ELR (cell line): ENCODE measurements around the gene ANAPC16.
"Not testable (repeated sequence)": the region's sequence is repeated elsewhere in the genome, so short reads cannot be mapped to it uniquely, and the experiment has no call there.

Experiments
- DNase-seq: peaks from one replicate; pipeline ENCODE4 v3.0.0-alpha.2; 2015; ENCODE audit warnings: low read depth

ANAPC16 gene

GRCh38 chr10:72265508-72265907 is 49.7 kb downstream of the ANAPC16 start:
- no peak for DNase-seq

DNA sequence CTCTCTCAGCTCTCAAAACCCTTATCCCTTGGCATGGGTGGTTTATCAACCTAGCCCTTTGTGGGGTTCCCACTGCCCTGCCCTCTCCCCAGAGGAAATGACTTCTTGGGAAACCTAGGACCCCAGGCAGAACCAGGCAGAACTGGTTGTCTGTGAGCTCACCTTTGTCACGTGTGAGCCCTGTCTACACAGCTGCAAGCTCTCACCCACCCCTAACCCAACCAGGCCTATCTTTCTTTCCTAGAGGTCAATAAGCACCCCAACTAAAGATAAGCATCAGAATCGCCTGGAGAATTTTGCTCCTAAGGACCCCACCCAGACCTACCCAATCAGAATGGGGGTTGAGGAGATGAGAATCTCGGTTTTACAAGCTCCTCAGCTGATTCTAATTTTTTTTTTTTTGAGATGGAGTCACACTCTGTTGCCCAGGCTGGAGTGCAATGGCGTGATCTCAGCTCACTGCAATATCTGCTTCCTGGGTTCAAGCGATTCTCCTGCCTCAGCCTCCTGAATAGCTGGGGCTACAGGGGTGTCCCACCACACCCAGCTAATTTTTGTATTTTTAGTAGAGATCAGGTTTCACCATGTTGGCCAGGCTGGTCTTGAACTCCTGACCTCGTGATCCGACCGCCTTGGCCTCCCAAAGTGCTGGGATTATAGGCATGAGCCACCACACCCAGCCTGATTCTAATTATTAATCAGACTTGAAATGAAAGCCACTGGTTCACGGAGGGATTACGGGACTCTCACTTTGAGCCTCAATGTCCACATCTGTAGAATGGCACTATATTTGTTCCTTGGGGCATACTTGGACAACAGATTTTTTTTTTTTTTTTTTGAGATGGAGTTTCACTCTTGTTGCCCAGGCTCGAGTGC is 50.4 kb downstream of the ANAPC16 start:
- no peak for DNase-seq

DNA sequence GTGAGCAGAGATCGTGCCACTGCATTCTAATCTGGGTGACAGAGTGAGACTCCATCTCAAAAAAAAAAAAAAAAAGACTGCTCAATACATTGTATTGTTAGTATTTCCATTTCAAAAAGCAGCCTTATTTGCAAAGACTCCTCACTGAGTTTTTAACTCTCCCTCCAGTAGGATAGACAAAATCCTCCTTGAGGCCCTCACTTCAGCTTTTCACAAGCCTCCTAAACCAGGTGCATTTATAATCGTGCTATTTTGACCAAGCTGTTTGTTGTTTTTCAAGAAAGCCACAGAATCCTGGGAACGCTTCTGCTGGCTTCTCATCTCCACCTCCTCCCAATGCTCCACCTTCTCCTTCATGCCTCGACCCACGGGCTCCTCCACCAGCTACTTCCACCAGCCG is 51.6 kb downstream of the ANAPC16 start:
- no peak for DNase-seq

- DNase-seq = no peak
These were observed 52.1 kb downstream of the ANAPC16 start for GRCh38 chr10:72267819-72268399.

DNA sequence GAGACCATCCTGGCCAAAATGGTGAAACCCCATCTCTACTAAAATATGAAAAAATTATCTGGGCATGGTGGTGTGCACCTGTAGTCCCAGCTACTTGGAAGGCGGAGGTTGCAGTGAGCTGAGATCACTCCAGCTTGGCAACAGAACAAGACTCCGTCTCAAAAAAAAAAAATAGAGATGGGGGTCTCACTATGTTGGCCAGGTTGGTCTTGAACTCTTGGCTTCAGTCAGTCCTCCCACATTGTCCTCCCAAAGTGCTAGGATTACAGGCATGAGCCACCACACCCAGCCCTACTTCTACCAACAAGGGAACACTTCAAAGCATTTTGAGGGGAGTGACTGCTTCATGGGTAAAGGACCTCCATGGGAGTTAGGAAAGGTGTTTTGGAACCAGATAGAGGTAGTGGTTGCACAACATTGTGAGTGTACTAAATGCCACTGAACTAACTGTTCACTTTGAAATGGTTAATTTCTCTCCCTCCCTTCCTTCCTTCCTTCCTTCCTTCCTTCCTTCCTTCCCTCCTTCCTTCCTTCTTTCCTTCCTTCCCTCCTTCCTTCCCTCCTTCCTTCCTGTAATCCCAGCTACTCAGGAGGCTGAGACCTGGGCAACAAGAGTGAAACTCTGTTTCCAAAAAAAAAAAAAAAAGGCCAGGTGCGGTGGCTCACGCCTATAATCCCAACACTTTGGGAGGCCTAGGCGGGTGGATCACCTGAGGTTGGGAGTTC is 52.8 kb downstream of the ANAPC16 start:
- not testable (repeated sequence) for DNase-seq

- no peak for DNase-seq
These were observed 54.9 kb downstream of the ANAPC16 start for GRCh38 chr10:72270607-72271281.

DNA sequence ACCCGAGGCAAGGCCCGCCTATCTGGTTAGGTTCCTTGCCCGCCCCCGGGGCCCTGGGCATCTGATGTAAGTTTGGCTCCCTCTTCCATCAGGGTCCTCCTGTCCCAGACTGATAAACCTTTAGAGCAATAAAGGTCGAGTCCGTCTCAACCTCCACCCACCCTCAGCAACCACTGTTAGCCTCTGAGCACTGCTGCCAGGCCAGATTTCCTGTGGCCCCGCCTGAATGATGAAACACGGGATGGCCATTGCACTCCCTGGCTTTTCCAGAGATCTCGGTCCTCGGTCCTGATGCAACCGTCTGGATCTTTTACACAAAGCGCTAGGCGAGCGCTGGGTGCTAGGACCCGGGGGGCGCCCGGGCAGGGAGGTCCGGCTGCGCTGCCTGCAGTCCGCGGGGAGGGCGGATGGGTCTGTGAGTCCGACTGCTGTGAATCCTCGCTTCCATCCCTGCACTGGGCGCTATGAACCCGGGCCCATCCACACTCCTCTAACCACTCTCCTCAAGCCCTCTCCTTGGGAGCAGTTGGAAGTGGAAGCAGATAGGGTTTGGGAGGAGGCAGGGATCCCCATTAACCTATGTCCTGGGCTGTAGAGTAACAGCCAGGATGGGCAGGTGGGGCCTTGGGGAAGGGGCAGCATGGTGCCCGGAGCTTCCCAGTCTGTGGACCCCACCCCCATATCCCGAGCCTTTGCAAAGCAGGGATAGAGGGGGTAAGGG is 57.0 kb downstream of the ANAPC16 start:
- peak; percentile 96 for DNase-seq

DNA sequence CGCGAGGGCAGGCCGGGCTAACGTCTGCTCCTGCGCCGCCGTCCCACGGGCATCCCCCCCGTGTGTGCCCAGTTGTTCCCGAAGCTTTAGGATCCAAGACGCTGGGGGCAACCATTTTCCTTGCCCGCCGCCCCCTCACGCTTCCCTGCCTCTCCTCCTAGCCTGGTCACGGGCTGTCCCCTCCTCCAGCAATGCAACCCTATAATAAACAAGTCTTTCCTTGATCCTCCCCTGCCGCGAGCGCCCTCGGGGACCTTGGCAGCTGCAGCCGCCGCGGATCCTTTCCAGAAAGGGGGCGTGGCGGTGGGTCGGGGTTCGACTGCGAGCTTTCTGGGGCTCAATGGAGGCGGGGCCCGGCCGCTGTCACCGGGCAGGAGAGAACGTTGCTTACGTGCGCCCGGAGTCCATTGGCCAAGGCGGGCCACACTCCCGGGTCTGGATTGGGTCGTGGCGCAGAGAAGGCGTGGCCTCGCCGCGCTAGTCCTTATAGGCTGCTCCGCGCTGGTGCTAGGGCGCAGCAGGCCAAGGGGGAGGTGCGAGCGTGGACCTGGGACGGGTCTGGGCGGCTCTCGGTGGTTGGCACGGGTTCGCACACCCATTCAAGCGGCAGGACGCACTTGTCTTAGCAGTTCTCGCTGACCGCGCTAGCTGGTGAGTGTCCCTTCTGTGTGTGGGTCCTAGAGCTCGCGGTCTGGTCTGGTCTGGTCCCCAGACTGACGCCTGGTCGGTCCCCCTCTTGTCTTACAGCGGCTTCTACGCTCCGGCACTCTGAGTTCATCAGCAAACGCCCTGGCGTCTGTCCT is 57.8 kb downstream of the ANAPC16 start, which contains the start of gene DDIT4:
Gene DDIT4, plus strand, starts transcription at position 515 of the 803 bp plus-strand sequence. CDS start 293 bp downstream, outside the sequence.
- DNase-seq = peak; percentile 99

DNA sequence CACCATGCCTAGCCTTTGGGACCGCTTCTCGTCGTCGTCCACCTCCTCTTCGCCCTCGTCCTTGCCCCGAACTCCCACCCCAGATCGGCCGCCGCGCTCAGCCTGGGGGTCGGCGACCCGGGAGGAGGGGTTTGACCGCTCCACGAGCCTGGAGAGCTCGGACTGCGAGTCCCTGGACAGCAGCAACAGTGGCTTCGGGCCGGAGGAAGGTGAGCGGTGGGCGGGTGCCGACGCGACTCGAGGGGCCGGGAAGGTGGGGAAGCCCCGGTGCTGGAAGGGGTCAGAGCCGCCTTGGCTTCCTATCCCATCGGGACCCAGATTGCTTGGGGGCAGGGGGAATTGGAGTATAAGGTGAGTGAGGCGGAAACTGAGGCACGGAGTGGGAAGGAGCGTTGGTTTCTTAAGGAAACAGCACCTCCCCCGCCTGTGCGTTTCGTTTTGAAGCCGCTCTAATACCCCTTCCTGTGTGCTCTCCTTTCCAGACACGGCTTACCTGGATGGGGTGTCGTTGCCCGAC is 58.5 kb downstream of the ANAPC16 start:
- DNase-seq = no peak

- DNase-seq = peak; percentile 65
These were observed 59.0 kb downstream of the ANAPC16 start for GRCh38 chr10:72274730-72275350.

GRCh38 chr10:72275351-72276012 is 59.7 kb downstream of the ANAPC16 start:
- no peak for DNase-seq

GRCh38 chr10:72276013-72276387 is 60.2 kb downstream of the ANAPC16 start:
- DNase-seq = peak; percentile 20

GRCh38 chr10:72276421-72277339 is 60.9 kb downstream of the ANAPC16 start:
- peak; percentile 32 for DNase-seq

GRCh38 chr10:72277340-72277995 is 61.7 kb downstream of the ANAPC16 start:
- no peak for DNase-seq

GRCh38 chr10:72277996-72278667 is 62.3 kb downstream of the ANAPC16 start:
- DNase-seq = no peak

DNA sequence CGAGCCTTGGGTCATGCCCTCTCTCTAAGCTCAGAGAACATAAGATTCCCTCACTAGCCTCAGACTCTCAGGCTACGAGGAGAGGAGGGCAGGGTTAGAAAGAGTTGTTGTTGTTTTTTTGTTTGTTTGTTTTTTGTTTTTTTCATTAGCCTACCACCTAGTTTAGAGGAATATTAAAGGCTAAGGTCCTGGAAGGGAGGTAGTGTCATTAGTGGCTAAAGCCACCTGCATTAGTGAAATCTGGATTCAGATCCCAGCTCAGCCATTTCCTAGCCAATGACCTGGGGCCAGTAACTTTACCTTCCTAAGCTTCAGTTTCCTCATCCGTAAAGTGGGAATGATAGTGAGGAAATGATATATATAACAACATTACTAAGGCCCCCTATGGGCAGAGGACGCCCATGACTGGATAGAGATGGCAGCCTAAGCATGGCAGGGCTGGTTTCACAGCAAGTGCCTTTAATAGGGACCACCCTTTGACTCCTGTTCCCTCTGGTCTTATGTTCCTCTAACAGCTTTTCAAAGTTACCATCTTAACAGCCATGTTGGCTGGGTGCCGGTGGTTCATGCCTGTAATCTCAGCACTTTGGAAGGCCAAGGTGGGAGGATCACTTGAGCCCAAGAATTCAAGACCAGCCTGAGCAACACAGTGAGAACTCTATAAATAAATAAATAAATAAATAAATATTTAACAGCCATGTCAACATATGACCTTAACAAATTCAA is 63.0 kb downstream of the ANAPC16 start:
- no peak for DNase-seq
